GM04503 (cell line): ENCODE measurements around the gene MAPKBP1.

Experiments
- DNase-seq: peaks from one replicate; pipeline ENCODE4 v3.0.0-alpha.2; 2012; ENCODE audit warnings: low read depth

MAPKBP1 gene

GRCh38 chr15:41809526-41810220, 35.4 kb downstream of the MAPKBP1 start:
- DNase-seq = no peak

GRCh38 chr15:41810651-41811431, 36.6 kb downstream of the MAPKBP1 start:
- DNase-seq = no peak

- DNase-seq = peak; percentile 18
Measured at GRCh38 chr15:41811432-41812195, 37.3 kb downstream of the MAPKBP1 start.

GRCh38 chr15:41812820-41813375, 38.6 kb downstream of the MAPKBP1 start:
- DNase-seq = no peak

DNA sequence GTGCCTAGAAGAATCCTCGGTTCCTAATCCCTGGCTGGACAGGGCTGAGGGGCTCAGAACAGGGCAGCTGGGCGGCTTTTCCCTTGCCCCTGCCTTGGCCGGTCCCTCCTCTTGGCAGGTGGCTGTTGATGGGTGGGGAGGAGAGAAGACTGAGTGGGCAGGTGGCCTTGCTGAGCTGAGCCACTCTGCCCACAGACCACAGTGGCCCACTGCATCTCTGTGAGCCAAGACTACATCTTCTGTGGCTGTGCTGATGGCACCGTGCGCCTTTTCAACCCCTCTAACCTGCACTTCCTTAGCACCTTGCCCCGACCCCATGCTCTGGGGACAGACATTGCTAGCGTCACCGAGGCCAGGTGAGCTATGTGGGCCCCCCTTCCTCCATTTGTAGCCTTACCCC, 39.1 kb downstream of the MAPKBP1 start:
- DNase-seq = no peak

DNA sequence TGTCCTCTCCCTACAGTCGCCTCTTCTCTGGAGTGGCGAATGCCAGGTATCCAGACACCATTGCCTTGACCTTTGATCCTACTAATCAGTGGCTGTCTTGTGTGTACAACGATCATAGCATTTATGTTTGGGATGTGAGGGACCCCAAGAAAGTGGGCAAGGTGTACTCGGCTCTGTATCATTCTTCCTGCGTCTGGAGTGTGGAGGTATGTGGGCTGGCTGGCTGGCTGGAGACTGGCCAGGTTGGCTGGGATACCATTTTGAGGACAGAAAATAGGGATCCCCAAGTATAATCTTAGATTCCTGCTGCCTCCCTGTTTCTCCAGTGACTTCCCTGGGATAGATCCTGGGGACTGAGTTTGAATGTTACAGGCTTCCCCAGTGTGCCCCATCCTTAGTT, 40.2 kb downstream of the MAPKBP1 start:
- no peak for DNase-seq

DNA sequence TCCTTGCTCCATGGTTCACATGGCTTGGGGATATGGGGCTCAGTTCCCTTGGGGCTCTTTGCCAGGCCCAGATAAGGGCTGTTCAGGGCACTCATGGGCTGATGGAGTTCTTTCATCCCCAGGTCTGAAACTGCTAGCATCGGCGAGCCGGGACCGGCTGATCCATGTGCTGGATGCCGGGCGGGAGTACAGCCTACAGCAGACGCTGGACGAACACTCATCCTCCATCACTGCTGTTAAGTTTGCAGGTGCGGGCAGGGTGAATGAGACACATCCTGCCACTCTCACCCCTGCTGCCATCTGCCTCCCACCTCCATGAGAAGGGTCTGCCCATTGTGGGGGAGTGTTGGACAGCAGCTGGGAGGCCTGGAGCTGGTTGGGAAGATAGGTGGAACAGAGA, 42.5 kb downstream of the MAPKBP1 start:
- no peak for DNase-seq

- DNase-seq = no peak
Measured at GRCh38 chr15:41817327-41817726, 43.0 kb downstream of the MAPKBP1 start.

- DNase-seq = no peak
Measured at GRCh38 chr15:41817781-41818180, 43.5 kb downstream of the MAPKBP1 start.

- DNase-seq = no peak
Measured at GRCh38 chr15:41819455-41820050, 45.3 kb downstream of the MAPKBP1 start.

GRCh38 chr15:41820791-41821423, 46.6 kb downstream of the MAPKBP1 start:
- no peak for DNase-seq

- DNase-seq = no peak
Measured at GRCh38 chr15:41821831-41822230, 47.5 kb downstream of the MAPKBP1 start.

- DNase-seq = no peak
Measured at GRCh38 chr15:41822471-41822870, 48.2 kb downstream of the MAPKBP1 start.

DNA sequence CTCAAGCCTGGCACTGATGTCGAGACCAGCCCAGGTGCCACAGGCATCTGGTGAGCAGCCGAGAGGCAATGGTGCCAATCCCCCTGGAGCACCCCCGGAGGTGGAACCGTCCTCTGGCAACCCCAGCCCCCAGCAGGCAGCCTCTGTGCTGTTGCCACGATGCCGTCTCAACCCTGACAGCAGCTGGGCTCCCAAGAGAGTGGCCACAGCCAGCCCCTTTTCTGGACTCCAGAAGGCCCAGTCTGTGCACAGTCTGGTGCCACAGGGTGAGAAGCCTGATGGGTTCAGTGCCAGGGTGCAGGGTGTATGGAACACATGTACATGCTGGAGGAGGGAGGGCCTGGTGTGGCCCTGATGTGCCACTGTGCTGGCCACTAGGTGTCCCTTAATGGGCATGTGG, 48.7 kb downstream of the MAPKBP1 start:
- DNase-seq = no peak

- DNase-seq = no peak
Measured at GRCh38 chr15:41823502-41823901, 49.2 kb downstream of the MAPKBP1 start.

GRCh38 chr15:41824062-41824745, 49.9 kb downstream of the MAPKBP1 start:
- DNase-seq = no peak

- DNase-seq = no peak
Measured at GRCh38 chr15:41825145-41825544, 50.9 kb downstream of the MAPKBP1 start.

GRCh38 chr15:41825572-41826535, 51.6 kb downstream of the MAPKBP1 start:
- no peak for DNase-seq

- DNase-seq = no peak
Measured at GRCh38 chr15:41827290-41827879, 53.1 kb downstream of the MAPKBP1 start.
